Endothelial cell of umbilical vein (primary cell): Measurements from ENCODE around the gene TSPEAR.

ENCODE experiments used
- CTCF ChIP-seq, 2 donors: IDR thresholded peaks; 1 replicate in 1 of 2; 2 replicates in 1 of 2; pipeline ENCODE4 v1.5.1; 2011; ENCODE audit warnings: low read length in 2 of 2, mild to moderate bottlenecking in 2 of 2, moderate library complexity in 2 of 2, control low read depth in 1 of 2, inconsistent platforms in 1 of 2, low read depth in 1 of 2; ENCODE audit not compliant: insufficient read depth in 1 of 2; ENCODE audit errors: extremely low read depth in 1 of 2
- EZH2 ChIP-seq: IDR thresholded peaks from 2 replicates; pipeline ENCODE4 v1.6.1; 2012; ENCODE audit warnings: borderline replicate concordance, low read depth, mild to moderate bottlenecking, moderate library complexity, low read length, inconsistent platforms; ENCODE audit not compliant: severe bottlenecking
- JUN ChIP-seq: IDR thresholded peaks from 2 replicates; pipeline ENCODE4 v1.6.1; 2011; ENCODE audit warnings: borderline replicate concordance, low read depth; ENCODE audit not compliant: insufficient read length, insufficient read depth
- MAX ChIP-seq: IDR thresholded peaks from 2 replicates; pipeline ENCODE4 v1.6.1; 2011; ENCODE audit not compliant: insufficient read depth, insufficient read length
- MYC ChIP-seq: IDR thresholded peaks from one replicate; pipeline ENCODE4 v1.6.1; 2011; ENCODE audit warnings: mild to moderate bottlenecking, low read depth, low read length
- POLR2A ChIP-seq: IDR thresholded peaks from 2 replicates; pipeline ENCODE4 v1.6.1; 2012; ENCODE audit warnings: low read depth, mild to moderate bottlenecking, control low read depth, low read length
- POLR2AphosphoS5 ChIP-seq: IDR thresholded peaks from 2 replicates; pipeline ENCODE4 v1.6.1; 2012; ENCODE audit warnings: low read depth, mild to moderate bottlenecking, control low read depth, low read length, moderate library complexity; ENCODE audit not compliant: insufficient read depth

- TF ChIP-seq CTCF (IDR thresholded peaks at IDR 0.05; ENCODE audit: extremely low read depth in 1 of 2, insufficient read depth in 1 of 2, low read depth in 1 of 2, low read length in 2 of 2) (peak; percentile 82 to 90), MAX (no peak), POLR2AphosphoS5 (no peak), POLR2A (no peak), EZH2 (no peak), MYC (no peak), JUN (no peak)
Observed at GRCh38 chr21:44510508-44511218, 200.7 kb downstream of the TSPEAR start.
